HG03439 (cell line): Measurements from ENCODE around the gene MAF.

ENCODE experiments used
- ATAC-seq: cut with Tn5 transposase; IDR thresholded peaks from one replicate; pipeline ENCODE4 v1.9.1; 2021; ENCODE audit warnings: mild to moderate bottlenecking, moderate library complexity; ENCODE audit not compliant: unreplicated experiment

MAF gene

GRCh38 chr16:79600638-79601091 lies at the start of gene MAF:
Gene MAF, minus strand, starts transcription at chr16:79600737. Its CDS starts 835 bp downstream, at chr16:79599902.
- peak; percentile 64 for ATAC-seq

DNA sequence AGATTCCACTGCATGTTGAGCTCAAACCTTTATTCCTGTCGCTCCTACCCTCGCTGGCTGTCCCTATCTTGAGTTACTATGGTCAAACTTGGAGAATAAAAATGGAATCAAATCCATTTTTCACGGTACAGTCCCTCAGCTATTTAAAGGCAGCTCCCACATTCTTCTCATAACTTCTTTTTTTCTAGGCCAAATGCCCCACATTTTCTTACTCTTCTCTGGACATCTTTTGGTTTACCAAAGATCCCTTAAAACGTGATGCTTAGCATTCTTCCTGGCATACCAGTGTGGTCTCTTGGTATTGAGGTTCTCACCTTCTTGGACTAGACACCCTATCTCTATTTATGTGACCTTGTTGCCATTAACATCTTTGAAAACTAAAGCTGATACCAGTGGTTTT lies 48.3 kb upstream of the MAF start:
- no peak for ATAC-seq

DNA sequence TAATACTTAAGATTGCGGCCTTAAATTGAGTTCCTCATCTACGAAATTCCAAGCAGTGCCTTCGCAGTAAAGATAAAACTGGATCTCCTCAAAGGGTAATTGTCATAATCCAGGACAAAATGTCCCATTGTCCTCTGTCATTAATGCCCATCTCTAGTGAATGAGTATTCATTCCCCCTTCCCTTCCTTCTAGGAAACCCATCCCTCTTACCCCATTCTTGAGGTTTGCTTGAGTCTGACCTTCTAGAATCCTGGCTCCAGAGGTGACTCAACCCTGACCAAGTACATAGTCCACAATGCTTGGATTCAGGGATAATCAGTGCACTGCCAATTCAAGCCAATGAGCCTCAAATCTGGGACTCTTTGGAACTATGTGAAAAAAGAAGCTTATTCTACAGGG lies 47.0 kb upstream of the MAF start:
- ATAC-seq, result no peak

DNA sequence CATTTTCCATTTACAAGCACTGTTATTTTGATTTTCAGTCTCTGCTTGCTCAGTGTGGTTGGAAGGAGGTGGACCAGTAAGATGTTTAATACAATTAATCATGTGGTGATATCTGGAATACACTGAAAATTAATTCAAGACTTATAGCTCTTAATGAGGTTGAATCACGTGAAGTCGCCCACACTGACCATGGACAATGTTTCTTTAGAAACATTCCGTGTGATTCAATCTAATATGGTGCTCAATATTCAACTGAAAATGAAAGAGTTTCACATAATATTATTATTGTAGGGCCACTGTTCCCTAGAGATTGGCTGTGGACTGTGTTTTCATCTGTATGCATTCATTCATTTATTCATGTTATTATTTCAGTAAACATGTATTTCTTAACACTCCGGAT lies 45.2 kb upstream of the MAF start:
- ATAC-seq, result no peak

DNA sequence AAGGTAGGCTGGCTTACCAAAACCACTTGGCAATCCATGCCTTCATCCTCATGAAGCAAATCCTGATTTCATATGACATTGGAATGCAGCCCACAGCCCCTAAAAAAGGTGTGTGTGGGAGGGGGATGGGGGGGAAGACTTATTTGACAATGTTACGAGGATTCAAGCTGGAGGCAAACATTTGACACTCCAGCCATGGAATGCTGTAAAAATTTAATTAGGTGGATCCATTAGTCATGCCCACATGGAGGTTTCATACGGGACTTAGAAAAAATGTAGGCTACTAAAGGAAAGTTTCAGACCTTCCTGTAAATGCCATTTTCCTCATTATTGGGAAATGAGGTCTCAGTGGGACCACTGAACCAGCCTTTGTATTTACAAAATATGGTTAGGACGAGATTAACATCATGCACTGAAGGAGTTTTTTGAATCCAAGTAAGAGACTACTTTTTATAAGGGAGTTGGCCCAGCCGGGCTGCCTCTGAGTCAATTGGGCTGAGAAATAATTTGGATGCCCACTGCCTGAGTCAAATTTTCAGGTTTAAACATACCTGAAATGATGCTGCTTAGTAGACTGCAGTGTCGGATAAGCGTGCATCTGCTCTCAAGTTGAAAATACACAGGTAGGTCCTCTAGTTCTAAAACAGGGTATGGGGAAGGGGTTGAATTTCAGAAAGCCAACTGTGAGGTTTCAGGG lies 44.6 kb upstream of the MAF start:
- ATAC-seq, result no peak

DNA sequence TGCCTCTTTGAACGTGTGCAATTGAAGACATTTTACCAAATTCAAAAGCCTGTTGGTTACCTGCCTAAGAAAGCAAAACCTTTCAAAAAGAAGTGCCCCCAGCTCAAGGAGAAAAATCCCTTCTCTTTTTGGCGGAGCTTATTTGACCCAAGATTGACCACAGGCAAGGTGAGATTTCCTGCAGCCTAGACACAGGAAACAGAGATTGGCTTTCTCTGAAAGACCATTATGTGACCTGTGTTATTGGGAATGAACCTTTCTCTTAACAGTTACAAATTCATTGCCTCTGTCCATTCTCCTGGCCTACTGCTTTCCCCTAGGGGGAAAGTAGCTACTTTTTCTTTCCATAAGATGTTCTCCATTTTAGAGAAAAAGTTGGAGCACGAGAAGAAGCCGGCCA lies 42.1 kb upstream of the MAF start:
- ATAC-seq, result no peak

DNA sequence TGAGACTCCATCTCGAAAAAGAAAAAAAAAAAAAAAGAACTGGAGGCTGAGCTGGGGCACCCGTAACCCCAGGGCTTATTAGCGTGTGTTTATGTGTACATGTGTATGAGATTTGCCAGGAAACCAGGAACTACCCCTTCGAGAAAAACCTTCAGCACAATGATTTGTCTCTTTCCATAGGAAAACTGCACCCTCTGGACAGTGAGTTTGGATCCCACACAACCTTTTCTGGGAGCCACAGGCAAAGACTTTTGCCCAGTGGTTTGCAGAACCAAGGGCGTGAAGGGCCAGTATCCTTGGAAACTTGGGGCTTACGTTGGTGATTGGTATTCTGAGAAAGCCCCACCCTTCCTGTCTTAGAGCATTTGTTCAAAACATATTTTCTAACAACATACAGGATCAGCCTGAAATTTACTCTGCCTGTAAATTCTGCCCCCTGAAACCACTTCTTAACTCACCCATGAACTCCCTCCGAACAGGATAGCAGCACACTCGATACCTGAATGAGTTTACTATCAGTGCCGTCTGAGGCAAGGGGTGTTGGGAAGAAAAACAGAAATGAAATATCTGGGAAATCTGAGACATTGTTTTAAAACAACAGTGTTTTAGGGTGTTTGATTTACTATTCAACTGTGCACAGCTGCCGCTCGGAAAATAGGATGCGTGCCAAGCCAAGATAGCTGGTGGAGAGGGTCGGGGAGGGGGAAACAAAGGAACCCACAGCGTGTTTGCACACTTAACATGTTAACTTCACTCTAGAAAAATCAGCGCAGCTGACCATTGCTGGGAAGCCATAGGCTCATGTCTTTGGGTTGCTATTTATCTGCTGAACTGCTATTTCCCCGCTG lies 40.2 kb upstream of the MAF start:
- no peak for ATAC-seq

DNA sequence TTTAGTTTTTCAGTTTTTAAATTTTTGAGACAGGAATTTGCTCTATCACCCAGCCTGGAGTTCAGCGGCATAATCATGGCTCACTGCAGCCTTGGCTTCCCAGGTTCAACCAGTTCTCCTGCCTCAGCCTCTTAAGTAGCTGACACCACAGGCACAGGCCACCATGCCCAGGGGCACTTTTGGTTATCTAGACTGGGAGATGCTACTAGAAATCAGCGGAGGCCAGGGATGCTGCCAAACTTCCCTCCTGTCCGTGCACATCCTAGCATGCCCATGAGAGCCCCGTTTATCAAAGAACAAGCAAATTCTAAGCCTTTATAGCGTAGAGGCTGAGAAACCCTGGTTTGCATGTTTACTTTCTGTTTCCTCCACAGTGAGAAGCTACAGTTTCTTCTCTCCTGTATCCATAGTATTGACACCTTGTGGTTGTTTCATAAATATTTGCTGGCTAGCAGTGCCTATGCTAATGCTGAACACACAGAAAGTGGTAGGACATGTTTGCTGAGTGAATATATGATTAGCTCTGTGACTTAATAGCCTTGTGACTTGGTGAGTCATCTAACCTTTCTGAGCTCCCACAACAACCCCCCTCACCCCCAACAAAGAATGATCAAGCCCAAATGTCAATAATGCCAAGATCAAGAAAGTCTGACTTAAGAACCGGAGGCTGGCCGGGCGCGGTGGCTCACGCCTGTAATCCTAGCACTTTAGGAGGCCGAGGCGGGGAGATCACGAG lies 39.2 kb upstream of the MAF start:
- ATAC-seq, result no peak

- no peak for ATAC-seq
Measured at GRCh38 chr16:79638386-79638785, 37.8 kb upstream of the MAF start.

DNA sequence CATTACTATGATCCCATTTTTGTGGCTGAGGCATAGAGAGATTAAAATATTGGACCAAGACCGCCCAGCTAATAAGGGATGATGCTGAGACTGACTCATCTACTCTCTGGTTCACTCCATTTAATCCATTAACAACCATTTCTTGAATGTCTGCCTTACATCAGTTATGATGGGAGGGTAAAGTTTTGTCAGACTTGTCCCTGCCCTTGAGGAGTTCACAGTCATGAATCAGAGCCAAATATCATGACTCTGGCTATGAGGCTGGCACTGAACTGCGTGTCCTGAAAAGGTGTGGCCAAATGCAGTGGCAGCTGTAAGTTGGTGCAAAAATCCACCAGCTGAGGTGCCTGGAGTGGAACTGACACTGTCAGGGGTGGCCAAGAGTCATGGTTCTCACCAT lies 35.0 kb upstream of the MAF start:
- no peak for ATAC-seq

DNA sequence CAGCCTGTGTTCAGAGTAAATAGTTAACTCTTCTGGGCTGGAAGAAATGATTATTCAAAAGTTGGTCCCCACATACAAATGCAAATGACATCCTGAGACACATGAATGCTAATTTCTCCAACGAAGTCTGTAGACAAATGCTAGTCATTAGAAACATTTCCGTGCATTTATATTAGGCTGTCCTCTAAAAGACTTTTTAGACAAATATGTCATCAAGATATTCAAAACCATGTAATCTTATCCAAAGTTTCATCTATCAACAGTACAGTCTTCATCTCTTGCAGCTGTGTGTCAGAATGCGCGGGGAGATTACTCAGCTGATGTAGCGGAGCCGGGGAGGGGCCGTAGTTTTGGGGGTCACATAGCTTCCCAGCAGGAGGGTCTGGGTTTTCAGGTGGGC lies 33.8 kb upstream of the MAF start:
- ATAC-seq, result no peak

DNA sequence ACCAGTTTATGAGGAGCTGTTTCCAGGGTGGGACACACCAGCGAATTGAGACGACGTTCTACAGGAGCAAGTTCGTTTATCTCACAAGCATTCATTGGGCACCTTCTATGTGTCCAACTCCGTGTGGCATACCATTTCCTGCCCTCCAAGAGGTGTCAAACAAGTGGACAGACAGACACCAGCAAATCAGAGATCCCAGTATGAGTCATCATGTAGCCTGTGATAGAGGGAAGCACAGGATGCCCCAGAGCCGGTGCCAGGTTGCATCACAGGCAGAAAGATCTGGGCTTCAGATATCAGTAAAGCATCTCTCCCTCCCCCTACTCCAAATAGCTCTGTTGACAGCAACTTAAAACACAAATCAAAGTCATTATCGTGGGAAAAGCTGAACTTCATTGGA lies 31.8 kb upstream of the MAF start:
- no peak for ATAC-seq

DNA sequence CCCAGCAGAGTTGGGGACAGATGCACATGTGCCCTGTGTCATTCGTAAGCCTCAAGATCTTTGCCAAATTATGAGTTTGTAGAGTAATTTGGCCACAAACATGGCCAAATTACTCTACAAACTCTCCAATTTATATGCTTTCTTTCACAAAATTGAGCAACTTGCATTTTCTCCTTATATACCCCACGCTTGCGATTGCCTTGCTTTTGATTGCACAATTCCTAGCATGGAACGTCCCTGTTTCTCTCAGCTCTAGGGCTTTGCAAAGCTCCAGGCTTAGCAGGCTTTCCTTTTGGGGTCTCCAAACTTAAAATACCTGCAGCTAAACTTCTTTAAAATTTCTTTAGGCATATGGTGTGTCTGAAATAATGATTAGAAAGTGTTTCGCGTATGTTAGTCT lies 28.5 kb upstream of the MAF start:
- ATAC-seq, result no peak

DNA sequence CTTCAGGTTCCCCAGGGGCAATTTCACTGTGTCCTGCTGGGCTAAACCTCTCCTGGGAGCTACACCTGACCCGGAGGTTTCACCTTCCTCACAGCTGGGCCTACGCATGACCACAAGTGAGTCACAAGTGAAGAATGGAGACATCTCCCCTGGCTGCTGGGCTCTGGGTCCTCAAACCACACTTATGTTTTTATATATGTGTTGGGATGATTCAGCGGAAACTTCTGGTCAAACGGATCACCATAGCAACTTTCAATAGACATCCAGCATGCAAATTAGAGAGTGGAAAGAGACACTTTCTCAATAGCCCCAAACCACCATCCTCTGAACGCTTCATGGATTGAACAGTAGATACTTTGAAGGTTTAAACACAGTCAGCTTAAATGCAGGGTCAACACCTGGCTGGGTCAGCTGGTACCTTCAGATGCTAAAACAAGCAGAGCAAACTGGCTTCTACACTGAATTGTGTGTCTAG lies 28.0 kb upstream of the MAF start:
- peak; percentile 80 for ATAC-seq

- ATAC-seq, result no peak
Measured at GRCh38 chr16:79627092-79627491, 26.6 kb upstream of the MAF start.

- no peak for ATAC-seq
Measured at GRCh38 chr16:79625738-79626137, 25.2 kb upstream of the MAF start.

DNA sequence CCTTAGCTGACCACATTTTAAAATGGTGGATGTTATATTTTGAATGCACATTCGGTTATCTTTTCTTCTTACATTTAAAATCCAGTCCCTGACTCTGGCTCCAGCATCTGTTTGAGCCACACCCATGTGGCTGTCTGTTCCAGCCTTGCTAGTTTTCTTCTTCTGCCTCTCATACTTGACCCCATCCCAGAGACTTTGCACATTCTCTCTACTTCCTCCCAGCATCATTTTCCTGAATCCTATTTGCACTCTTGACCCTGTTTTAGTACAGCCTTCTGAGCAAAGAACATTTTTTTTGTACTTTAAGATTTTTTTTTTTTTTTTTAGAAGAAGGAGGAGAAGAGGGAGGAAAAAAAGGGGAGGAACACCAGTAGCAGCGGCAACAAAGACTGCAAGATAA lies 23.3 kb upstream of the MAF start:
- no peak for ATAC-seq

GRCh38 chr16:79623062-79623461 lies 22.5 kb upstream of the MAF start:
- ATAC-seq, result no peak

DNA sequence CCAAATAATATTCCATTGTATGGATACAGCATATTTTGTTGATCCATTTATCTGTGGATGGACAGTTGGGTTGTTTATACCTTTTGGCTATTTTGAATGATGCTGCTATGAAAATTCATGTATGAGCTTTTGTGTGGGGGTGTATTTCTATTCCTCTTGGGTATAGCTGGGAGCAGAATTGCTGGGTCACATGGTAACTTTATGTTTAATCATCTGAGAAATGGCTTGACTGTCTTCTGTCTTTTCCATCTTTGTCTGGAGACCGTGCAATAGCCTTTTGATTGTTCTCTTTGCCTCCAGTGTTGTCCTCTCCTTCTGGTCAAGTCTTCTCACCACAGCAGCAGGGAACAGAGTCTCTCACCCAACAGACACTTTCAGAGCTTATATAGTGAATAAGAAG lies 20.5 kb upstream of the MAF start:
- no peak for ATAC-seq

GRCh38 chr16:79618692-79619050 lies 18.1 kb upstream of the MAF start:
- ATAC-seq, result no peak

GRCh38 chr16:79618041-79618691 lies 17.6 kb upstream of the MAF start:
- no peak for ATAC-seq
